Caki2 (cell line): ENCODE results near the gene BCL7A. TPM values are rescaled to one million over a fixed set of nuclear protein-coding genes. Genes with fewer than 3 reads are reported as not detected.

Experiments
- DNase-seq: peaks from one replicate; pipeline ENCODE4 v3.0.0-alpha.2; 2015; ENCODE audit warnings: low read depth
- in situ Hi-C: cut with HindIII; loops from 2 replicates; pipeline ENCODE4 v1.10.0; 2016; ENCODE audit warnings: low sequenced_read_pairs, low pct_unique_long_range_greater_than_20kb, mixed read lengths
- total RNA-seq: library from RNA; depleted of rRNA; stranded (reverse); fragments of >200 nt; shearing (Covaris generic); gene quantifications from 2 replicates; pipeline ENCODE4 v1.2.3, GENCODE V29; 2014; ENCODE audit warnings: low replicate concordance

The BCL7A gene
- total RNA-seq, 1 experiment from 2014 or later = 28.8 TPM

DNA sequence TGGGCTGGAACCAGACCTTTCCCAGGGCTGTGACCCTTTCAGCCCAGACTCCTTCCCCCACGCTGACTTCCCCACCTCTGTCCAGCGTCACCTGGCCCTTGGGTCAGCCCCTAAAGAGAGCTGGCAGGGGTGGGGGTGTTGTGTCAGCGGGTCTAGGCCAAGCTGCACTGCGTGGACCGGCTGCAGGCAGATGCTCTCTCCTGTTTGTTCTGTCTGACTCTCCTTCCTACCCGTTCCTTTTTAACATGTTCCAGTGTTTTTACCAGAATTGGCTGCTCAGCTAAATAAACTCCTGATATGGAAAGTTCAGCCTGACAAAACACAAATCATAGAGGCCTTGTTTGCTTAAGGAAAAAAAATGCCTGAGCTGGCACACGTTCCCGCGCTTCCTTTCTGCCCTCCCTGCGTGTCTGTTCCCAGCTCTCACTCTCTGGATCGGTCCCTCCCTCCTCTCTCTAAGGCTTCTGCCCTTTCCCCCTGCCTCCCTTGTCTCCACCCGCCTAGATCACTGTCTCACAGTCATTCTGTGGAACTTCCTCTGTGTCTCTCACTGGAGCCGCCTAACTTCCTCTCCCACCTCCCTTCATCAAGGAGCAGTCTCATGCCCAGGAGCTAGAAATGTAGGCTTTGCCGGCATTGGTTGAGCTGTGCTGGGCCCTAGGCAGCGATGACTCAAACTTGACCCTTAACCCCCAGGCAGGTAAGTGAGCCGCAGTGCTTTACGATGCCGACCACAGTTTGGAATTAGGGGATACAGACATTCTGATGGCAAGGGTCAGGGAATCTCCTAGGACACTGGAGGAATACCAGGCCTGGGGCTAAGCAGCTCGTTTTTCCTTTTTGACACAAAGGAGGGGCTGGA lies 41.4 kb downstream of the BCL7A start:
- in situ Hi-C loops = no loop called here
- peak; percentile 97 for DNase-seq

DNA sequence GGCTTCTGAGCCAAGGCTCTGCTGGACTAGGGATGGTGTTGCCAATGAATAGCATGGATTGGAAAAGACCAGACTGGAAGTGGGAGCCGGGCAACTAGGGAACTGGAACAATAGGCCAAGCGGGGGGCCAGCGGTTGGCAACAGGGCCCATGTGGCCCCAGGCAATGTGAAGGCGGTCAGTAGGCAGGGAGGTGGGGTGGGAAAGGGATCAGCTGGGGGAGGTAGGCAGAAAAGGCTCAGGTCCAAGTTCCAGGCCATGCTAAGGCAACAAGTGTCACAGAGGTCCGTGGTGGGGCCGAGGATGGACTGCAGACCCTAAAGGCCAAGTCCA lies 42.0 kb downstream of the BCL7A start:
- in situ Hi-C loops = no loop called here
- DNase-seq = no peak

DNA sequence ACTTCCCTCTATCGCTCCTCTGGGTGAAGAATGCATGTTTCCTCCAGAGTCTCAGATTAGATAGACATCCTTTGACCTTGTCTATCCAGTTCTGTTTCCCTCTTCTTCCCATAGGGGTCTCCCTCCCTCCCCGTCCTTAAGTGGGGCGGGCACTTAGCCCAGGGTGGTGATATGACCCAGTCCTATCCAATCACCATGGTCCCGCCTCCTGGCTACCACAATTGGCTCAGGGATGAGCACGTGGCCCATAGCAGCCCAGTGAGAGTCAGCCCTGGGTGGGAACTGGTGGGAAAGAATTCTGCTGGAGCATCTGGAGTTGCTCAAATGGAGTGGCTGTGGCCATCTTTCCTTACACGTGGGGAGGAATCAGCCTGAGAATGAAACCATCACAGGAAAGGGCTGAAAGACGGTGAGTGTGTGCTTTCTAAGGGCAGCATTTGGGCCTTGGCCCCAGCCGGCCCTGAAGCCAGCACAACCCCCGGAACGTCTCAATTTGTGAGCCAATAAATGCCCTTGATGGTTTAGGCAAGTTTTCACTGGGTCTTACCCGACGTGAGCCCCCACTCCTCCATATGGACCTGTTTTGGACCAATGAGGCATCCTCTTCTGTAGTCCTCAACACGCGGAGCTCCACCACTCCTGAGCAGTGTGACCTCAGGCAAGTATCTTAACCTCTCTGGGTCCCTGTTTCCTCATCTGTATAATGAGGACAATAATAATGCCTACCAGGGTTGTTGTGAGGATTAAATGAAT lies 42.5 kb downstream of the BCL7A start:
- DNase-seq = peak; percentile 99
- in situ Hi-C loops = no loop called here

DNA sequence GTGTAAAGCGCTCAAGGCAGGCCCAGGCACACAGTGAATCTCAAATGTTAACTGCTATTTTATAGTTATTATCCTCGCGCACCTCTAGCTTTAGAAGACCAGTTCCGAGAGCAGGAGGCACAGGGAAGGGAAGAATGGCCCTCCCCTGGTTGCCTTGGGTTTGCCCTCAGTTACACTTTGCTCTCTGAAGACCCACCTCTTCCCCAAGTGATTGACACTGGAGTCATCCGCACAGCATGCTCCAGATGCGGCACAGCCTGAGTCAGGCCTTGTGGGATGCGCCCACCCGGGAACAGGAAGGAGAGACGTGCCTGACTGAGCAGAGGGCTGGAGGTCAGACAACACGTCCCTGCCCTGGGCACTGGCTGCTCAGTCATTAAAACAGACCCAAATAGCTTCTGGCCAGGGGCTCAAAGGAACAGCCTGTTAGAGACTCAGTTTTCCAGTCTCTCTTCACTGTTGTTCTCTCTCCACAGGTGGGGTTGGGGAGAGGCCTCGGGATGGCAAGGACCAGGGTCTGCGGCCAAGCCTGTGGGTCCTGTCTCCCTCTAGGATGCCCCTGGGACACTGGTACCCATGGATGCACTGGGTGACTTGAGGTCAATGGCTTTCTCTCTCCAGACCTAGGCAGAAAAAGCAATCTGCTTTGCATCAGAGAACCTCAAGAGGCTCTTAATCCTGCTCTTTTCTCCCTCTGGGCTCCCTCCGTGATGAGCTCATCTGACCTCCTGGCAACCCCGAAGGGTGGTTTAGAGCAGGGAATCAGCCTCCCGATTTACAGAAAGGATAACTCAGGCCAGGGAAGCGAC lies 43.3 kb downstream of the BCL7A start:
- in situ Hi-C loops = no loop called here
- DNase-seq = peak; percentile 98

DNA sequence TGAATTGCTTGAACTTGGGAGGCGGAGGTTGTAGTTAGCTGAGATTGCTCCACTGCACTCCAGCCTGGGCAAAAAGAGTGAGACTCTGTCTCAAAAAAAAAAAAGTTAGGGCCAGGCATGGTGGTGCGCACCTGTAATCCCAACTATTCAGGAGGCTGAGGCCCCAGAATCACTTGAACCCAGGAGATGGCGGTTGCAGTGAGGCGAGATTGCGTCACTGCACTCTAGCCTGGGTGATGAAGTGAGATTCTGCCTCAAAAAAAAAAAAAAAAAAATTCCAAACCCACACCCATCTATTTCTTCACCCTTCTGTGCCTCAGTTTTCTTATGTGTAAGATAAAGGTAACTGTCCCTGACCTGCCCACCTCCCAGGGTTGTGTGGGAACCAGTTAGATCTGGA lies 45.9 kb downstream of the BCL7A start:
- in situ Hi-C loops = no loop called here
- no peak for DNase-seq

DNA sequence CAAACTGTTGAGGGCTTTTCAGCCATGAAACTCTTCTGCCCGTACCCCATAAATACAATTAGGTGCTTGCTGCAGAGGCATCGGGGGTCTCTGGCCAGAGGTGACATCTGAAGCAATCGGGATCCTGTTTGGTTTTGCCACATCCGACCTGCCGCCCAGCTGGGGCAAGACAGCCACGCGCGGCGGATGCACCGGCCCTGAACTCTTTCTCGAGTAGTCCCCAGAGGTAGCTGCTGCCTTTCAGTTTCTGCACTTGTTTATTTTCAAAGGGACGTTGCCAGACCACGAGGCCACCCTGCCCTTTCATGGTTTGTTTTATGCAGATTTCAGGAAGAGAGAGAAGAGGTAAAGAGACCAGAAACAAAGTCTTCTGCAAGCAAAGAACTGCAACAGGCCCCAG lies 46.3 kb downstream of the BCL7A start:
- peak; percentile 73 for DNase-seq
- in situ Hi-C loops = no loop called here

DNA sequence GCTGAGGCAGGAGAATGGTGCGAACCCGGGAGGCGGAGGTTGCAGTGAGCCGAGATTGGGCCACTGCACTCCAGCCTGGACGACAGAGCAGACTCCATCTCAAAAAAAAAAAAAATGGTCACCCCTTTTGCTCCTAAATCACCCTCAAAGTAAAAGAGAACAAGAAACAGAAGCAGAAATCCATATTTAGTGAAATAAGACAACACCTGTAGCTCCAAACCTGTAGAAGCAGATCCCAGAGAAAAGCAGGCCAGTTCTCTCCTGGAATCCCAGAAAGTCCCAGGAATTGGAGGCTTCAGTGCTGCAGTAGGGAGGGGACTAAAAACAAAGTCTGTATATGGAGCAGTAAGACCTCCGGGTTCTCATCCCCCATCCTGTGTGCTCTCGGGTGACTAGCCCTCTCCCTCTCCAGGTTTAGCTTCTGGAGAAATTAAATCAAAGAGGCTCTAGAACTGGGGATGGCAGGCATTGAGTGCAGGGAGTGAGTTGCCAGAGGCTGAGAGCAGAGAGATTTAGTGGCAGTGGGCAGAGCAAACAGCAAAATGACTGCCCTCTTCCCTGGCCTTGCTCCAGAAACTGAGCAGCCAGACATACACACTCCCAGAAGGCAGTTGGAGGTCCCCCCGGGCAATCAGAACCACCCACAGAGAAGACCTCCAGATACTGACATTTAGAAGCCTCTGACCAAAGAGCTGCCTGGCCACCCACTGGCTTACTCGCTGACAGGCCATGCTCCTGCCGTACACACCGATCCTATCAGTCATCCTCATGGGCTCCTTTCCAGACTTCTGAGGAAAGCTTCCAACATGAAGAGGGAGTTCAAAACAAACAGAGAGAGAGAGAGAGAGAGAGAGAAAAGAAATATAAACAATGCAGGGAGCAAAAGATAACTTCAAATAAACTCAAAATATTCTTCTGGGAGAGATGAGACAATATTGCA lies 50.6 kb downstream of the BCL7A start:
- in situ Hi-C loops = no loop called here
- peak; percentile 92 for DNase-seq

DNA sequence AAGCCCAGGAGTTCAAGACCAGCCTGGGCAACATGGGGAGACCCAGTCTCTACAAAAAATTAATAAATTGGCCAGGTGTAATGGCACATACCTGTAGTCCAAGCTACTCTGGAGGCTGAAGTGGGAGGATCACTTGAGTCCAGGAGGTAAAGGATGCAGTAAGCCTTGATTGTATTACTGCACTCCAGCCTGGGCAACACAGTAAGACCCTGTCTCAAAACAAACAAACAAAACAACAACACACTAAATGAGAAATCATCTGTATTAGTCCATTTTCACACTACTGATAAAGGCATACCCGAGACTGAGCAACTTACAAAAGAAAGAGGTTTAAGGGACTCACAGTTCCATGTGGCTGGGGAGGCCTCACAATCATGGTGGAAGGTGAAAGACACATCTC lies 52.1 kb downstream of the BCL7A start:
- in situ Hi-C loops = no loop called here
- DNase-seq = no peak

DNA sequence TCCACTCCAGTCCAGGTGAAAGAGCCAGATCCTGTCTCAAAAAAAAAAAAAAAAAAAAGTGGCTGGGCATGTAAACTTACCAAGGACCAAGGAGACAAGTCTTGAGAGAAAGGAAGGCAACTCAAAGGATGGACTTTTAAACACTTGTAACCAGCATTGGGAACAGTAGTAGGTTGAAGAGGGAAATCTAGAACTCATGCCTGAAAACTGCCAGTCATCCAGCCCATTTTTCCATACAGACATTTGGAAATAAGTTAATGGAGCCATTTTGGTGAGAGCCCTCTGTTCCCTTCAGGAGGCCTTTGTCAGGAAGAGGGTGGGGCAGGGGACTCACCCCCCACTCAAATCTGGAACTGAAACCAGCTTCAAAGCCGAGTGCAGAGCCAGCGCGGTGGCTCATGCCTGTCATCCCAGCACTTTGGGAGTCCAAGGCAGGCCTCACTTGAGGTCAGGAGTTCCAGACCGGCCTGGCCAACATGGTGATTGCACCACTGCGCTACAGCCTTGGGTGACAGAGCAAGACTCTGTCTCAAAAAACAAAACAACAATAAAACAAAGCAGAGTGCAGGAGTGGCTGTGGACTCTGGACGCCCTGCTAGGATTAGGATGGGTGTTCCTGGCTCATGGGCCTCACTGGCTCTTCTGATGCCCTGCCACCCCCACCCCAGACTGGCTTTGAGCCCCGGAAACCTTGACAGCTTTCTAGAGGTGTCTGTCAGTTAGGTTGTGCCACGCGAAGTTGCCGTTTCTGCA lies 55.2 kb downstream of the BCL7A start:
- DNase-seq = no peak
- in situ Hi-C loops = no loop called here

DNA sequence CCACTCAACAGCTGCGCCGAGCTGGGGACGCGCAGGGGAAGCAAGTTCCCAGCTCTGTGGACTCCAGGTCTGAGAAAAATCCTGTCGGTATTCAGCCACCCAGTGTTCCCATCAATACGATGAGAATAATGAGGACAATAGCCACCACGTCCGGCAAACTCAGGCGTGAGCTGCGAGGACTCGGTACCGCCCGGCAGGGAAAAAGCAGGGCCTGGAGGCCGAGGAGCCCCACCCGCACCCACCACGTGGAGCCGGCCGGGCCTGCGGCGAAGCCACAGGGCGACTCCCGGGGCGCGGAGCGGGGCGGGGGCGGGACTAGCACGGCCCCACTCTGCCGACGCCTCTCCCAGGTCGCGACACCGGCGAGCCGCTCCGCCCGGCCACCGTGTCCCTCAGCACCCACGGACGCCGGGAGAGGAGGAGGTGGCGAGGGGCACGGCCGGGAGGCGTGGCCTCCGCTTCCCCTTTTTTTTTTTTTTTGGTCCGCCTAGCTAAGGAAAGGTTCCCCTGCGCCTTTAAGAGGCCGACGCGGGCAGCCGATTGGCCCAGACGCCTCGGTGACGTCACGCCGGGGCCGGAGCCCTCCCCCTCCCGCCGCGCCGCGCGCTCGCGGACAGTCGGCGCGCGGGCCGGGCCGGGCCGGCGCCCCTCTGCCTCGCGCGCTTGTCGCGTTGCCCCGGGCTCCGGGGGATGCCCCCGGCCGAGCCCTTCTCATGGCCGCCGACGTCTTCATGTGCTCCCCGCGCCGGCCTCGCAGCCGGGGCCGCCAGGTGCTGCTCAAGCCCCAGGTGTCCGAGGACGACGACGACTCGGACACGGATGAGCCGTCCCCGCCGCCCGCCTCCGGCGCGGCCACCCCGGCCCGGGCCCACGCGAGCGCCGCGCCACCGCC lies 56.7 kb downstream of the BCL7A start, which contains the start of gene MLXIP:
TSS of gene MLXIP (plus strand) at position 616 of the 892 bp plus-strand sequence. CDS start at position 714, 98 bp downstream.
- peak; percentile 99 for DNase-seq

DNA sequence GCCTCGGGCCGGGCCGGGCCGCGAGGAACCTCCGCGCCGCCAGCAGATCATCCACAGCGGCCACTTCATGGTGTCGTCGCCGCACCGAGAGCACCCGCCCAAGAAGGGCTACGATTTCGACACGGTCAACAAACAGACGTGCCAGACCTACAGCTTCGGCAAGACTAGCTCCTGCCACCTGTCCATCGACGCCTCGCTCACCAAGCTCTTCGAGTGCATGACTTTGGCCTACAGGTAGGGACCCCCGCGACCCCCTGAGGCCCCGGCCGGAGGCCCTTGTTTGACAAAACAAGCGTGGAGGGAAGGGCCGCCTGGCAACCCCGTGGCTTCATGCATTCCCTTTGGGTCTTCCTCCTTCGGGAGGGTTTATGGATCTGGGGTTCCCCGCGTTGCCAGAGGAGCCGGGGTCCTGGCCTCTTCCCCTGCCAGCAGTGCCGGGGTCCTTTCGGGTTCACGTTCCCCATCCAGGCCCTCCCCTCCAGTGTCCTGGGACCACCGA lies 57.4 kb downstream of the BCL7A start:
- in situ Hi-C loops = no loop called here

More for the DNA sequence above, 56.7 kb downstream of the BCL7A start, which contains the start of gene MLXIP:
- in situ Hi-C loops = no loop called here

DNA sequence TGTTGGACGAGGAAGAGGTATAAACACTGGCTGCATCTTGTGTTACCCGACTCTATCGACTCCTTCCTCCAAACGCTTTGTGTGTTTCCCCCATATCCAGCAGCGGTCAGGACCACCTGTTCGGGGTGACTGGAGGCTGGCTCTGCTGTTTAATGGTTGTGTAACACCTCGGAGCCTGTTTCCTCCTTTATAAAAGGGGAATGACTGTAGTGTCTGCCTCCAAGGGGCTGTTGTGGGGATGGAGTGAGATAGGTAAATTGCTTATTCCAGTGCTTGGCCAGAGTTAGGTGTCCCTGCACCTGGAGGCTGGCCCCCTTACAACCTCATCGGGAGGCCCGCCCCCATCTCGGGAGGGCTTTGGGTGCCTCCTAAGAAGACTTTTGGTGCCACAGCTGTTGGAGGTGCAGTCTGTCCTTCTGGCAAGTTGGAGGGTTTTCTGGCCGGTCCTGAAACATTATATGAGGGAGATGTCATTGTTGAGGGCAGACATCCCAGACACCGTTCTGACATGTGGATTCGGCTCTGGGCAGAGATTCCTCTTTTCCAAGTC lies 57.9 kb downstream of the BCL7A start:
- DNase-seq = no peak
- in situ Hi-C loops = no loop called here

More for the DNA sequence above, 57.4 kb downstream of the BCL7A start:
- no peak for DNase-seq

DNA sequence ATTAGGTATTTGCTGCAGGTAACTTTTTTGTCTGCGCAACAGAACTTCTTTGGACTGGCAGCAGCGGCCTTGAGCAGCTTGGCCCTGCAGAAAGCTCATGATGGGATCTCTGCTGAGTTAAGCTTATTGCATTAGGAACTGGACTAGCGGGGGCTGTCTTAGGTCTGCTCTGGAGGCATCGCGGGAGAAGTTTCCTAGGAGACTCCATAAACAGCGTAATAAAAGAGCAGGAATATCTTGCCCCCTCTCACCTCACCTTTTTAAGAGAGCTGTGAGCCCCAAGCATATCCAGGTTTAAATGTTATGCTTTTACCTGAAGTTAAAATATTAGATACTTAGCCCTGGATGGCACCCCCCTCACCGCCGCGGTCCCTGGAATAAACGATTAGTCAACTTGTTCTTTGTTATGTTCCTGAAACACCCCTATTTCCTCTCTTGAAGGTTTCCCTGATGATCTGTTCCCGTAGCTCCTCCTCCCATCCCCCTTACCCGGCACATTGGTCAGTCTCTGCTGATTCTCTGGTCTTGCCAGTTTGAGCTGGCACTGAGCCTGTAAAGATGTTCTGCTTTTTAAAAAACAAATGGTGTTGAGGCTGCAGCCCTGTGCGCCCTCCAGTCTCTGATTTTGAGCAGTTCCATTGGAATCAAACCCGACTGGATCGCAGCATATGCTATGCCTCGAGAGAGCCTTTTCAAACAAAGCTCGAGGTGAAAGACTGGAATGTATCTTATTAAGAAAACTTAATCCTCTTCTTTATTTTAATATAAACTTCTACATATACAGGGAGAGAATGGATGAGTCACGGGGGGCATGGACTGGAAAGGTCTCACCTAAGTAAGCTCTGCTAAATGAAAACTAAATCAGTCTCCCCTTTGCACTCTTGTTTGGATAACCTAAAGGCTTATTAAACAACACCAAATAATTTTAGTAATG lies 58.7 kb downstream of the BCL7A start:
- DNase-seq = peak; percentile 65
- in situ Hi-C loops = no loop called here

DNA sequence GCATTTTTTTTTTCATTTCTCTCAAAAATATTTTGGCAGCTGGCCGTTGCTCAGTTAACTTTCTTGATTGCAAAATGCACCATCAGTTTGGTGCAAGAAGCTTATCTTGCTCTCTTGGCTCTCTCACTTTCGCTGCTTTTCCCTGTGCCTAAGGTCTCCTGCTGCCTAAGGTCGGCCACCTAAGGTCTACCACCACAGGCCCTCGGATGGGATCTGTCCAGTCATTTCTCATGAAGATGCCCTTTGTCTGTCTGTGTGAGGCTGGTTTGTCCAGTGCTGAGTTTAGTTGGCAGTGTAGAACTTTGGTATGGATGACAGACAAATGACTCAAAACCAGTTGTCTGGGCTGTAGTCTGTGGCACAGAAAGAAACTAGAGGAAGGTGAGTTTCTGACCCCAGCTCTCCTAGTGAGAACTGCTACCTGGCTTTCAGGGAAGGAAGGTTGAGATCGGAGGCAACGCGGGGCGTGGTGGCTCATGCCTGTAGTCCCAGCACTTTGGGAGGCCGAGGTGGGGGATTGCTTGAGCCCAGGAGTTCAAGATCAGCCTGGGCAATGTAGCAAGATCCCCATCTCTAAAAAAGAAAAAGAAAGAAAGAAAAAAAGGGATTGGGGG lies 59.5 kb downstream of the BCL7A start:
- no peak for DNase-seq
- in situ Hi-C loops = no loop called here
